SK-N-SH (cell line): ENCODE results near the gene PIGC.

Experiments
- EP300 ChIP-seq, 2 experiments: IDR thresholded peaks; 2 replicates each; pipeline versions ENCODE4 v1.4.0 to v1.6.1; 2012; ENCODE audit warnings: borderline replicate concordance in 1 of 2, low read depth in 1 of 2, low read length in 1 of 2
- GABPA ChIP-seq: IDR thresholded peaks from 2 replicates; pipeline ENCODE4 v1.4.0; 2012; ENCODE audit warnings: low read depth, mild to moderate bottlenecking
- GATA2 ChIP-seq: sonication (generic); formaldehyde crosslinking; IDR thresholded peaks from 2 replicates; pipeline ENCODE4 v1.5.0; 2020; ENCODE audit warnings: mild to moderate bottlenecking, missing genetic modification reagents
- JUND ChIP-seq: IDR thresholded peaks from 2 replicates; pipeline ENCODE4 v1.4.0; 2012
- POLR2AphosphoS5 ChIP-seq: IDR thresholded peaks from 2 replicates; pipeline ENCODE4 v1.6.1; 2012; ENCODE audit warnings: low read depth, low read length
- RFX5 ChIP-seq: IDR thresholded peaks from 2 replicates; pipeline ENCODE4 v1.6.1; 2012; ENCODE audit warnings: mild to moderate bottlenecking, improper control_type of control experiment, low read length
- TAF1 ChIP-seq: IDR thresholded peaks from 2 replicates; pipeline ENCODE4 v1.6.1; 2012; ENCODE audit warnings: low read depth, mild to moderate bottlenecking, low read length, moderate library complexity, borderline replicate concordance
- TCF12 ChIP-seq: IDR thresholded peaks from 2 replicates; pipeline ENCODE4 v1.4.0; 2012
- YY1 ChIP-seq: IDR thresholded peaks from 2 replicates; pipeline ENCODE4 v1.4.0; 2012; ENCODE audit warnings: low read depth, mild to moderate bottlenecking
- TF ChIP-seq, protein P1 (sequence below): fragments of 200-600 bp; sonication (generic); IDR thresholded peaks from 2 replicates; pipeline ENCODE4 v1.6.1; 2017; ENCODE audit warnings: antibody characterized with exemption, mild to moderate bottlenecking, moderate library complexity
- TF ChIP-seq, protein P2 (sequence below): IDR thresholded peaks from 2 replicates; pipeline ENCODE4 v1.4.0; 2012; ENCODE audit warnings: low read depth
- TF ChIP-seq, protein P3 (sequence below): fragments of 150-350 bp; IDR thresholded peaks from 2 replicates; pipeline ENCODE4 v1.6.1; 2017; ENCODE audit warnings: antibody characterized with exemption, low read length, low read depth, borderline replicate concordance

DNA sequence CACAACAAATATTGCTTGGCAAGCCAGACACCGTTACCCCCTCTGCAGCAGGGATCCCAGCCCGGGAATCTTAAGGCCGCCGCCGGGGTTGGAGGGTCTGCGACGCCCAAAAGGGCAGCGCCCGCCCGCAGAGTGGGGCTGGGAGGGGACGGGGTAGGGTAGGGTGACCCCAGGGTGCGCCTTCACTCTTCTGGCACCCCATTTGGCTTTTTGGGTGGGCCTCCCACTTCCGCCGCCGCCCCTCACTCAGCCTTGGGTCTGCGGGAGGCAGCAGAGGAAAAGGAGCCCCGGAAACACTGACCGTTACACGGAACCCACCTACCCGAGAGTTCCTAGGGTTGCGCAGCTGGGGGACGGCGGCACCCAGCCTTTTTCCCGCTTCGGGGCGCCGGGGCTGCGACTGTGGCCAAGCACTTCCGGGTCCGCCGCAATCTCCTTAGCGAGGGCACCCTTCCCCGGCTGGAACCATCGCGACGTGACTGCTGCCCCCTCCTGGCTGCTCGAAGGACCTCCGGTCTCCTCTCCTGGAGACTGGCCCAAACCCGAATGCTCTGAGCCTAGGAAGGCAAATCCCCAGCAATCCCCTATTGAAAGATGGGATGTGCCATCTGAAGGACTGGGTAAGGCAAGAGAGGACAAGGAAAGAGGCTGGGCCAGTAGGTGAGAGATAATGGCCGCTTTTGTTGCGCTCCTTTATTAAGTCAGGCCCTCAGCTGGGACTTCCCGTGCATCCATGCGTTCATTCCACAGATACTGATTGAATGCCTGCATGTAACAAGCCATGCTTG lies at the start of gene PIGC:
- TF ChIP-seq, protein P1, sequence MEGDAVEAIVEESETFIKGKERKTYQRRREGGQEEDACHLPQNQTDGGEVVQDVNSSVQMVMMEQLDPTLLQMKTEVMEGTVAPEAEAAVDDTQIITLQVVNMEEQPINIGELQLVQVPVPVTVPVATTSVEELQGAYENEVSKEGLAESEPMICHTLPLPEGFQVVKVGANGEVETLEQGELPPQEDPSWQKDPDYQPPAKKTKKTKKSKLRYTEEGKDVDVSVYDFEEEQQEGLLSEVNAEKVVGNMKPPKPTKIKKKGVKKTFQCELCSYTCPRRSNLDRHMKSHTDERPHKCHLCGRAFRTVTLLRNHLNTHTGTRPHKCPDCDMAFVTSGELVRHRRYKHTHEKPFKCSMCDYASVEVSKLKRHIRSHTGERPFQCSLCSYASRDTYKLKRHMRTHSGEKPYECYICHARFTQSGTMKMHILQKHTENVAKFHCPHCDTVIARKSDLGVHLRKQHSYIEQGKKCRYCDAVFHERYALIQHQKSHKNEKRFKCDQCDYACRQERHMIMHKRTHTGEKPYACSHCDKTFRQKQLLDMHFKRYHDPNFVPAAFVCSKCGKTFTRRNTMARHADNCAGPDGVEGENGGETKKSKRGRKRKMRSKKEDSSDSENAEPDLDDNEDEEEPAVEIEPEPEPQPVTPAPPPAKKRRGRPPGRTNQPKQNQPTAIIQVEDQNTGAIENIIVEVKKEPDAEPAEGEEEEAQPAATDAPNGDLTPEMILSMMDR = peak; percentile 86
- TF ChIP-seq, protein P2, sequence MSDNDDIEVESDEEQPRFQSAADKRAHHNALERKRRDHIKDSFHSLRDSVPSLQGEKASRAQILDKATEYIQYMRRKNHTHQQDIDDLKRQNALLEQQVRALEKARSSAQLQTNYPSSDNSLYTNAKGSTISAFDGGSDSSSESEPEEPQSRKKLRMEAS = peak; percentile 80
- TF ChIP-seq TCF12 = no peak
- peak; percentile 80 for TF ChIP-seq POLR2AphosphoS5
- TF ChIP-seq, protein P3, sequence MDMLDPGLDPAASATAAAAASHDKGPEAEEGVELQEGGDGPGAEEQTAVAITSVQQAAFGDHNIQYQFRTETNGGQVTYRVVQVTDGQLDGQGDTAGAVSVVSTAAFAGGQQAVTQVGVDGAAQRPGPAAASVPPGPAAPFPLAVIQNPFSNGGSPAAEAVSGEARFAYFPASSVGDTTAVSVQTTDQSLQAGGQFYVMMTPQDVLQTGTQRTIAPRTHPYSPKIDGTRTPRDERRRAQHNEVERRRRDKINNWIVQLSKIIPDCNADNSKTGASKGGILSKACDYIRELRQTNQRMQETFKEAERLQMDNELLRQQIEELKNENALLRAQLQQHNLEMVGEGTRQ = no peak
- TF ChIP-seq EP300 (IDR thresholded peaks at IDR 0.05; ENCODE audit: borderline replicate concordance in 1 of 2, low read depth in 1 of 2, low read length in 1 of 2) = no peak; a peak in 1 of 4 replicates
- peak; percentile 18; the same call in 1 of the 2 replicates for TF ChIP-seq GATA2
- peak; percentile 90; the same call in 1 of the 2 replicates for TF ChIP-seq TAF1
- TF ChIP-seq GABPA = peak; percentile 89
- TF ChIP-seq JUND = no peak
- no peak for TF ChIP-seq YY1
- TF ChIP-seq RFX5 = no peak
